GM12875 (cell line): ENCODE results near the gene SERPINE2.
"Not testable (repeated sequence)": the region's sequence is repeated elsewhere in the genome, so short reads cannot be mapped to it uniquely, and the experiment has no call there.

Experiments
- H3K4me3 ChIP-seq: one replicate; pipeline ENCODE4 v1.5.1; 2011; ENCODE audit warnings: low read depth, low read length, control low read depth
- TF ChIP-seq, protein P1 (sequence below): IDR thresholded peaks from 2 replicates; pipeline ENCODE4 v1.5.1; 2011; ENCODE audit warnings: low read depth, mild to moderate bottlenecking, control low read depth, inconsistent platforms, low read length, moderate library complexity, borderline replicate concordance; ENCODE audit not compliant: insufficient read depth

SERPINE2 gene

DNA sequence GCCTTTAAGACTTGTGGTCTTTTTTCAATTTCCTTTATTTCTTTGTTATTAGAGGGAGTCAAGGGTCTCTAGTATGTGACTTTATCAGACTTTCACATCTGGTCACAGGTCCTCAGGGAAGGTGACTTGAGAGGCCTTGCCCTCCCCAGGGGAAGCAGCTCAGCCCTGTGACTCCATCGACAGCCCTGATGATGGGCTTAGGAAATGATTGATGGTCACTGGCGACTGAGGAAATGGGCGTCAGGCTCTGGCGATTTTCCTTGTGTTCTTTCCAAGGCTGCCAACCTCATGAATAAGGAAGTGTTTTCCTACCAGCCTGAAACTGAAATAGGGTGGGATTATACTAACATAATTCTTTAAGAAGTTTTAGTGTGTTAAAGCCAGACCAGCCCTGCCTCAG is 21.1 kb downstream of the SERPINE2 start:
- TF ChIP-seq, protein P1, sequence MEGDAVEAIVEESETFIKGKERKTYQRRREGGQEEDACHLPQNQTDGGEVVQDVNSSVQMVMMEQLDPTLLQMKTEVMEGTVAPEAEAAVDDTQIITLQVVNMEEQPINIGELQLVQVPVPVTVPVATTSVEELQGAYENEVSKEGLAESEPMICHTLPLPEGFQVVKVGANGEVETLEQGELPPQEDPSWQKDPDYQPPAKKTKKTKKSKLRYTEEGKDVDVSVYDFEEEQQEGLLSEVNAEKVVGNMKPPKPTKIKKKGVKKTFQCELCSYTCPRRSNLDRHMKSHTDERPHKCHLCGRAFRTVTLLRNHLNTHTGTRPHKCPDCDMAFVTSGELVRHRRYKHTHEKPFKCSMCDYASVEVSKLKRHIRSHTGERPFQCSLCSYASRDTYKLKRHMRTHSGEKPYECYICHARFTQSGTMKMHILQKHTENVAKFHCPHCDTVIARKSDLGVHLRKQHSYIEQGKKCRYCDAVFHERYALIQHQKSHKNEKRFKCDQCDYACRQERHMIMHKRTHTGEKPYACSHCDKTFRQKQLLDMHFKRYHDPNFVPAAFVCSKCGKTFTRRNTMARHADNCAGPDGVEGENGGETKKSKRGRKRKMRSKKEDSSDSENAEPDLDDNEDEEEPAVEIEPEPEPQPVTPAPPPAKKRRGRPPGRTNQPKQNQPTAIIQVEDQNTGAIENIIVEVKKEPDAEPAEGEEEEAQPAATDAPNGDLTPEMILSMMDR: no peak
- H3K4me3 ChIP-seq: no peak overlapping the region

DNA sequence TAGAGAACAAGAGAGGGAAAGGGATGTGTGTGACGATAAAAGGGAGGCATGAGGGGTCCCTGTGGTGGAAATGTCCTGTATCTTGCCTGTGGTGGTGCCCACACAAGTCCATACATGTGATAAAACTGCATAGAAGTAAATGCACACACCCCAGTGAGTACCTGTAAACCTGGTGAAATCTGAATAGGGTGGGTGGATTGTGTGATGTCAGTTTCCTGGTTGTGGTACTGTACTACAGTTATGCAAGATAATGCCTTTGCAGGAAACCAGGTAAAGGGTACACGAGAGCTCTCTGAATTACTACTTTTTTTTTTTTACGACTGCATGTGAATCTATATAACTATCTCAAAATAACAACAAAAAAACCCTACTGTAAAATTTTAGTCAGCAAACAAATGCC is 22.1 kb downstream of the SERPINE2 start:
- TF ChIP-seq, protein P1: no peak
- H3K4me3 ChIP-seq: no peak overlapping the region

DNA sequence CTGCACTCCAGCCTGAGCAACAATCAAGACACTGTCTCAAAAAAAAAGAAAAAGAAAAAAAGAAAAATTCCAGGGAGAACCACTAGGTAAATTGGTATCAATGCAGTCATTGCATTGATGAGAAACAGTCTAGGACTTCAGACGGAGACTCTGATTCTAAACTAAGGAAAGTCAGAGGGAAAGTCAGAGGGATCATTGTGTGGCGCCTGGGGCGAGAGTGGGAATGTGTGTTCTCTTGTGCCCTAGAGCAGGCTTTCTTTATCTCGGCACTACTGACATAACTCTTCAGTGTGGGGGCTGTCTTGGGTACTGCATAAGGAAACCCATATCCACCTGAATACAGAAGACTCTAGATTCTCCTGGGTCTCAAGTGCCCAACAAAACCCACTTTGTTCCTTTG is 24.8 kb downstream of the SERPINE2 start:
- TF ChIP-seq, protein P1: no peak
- H3K4me3 ChIP-seq: no peak overlapping the region

DNA sequence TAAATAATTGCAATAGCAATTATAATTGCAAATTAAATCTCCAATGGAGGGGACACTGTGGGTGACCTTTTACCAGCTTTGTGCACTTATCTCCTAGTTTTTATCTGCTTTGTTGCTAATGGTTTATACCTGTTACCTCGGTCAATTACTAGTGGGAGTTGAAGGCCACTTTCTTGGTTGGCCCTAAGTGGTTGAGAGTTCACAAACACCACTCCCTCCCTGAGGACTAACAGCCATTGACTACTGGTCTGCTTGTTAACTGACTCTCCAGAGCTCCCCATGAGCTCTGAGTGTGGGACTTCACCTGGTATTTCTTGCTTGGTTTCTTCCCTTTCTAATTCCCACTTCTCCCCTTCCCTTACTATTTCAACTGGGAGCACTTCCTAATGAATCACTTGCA is 27.2 kb downstream of the SERPINE2 start:
- TF ChIP-seq, protein P1: no peak
- H3K4me3 ChIP-seq: no peak overlapping the region

DNA sequence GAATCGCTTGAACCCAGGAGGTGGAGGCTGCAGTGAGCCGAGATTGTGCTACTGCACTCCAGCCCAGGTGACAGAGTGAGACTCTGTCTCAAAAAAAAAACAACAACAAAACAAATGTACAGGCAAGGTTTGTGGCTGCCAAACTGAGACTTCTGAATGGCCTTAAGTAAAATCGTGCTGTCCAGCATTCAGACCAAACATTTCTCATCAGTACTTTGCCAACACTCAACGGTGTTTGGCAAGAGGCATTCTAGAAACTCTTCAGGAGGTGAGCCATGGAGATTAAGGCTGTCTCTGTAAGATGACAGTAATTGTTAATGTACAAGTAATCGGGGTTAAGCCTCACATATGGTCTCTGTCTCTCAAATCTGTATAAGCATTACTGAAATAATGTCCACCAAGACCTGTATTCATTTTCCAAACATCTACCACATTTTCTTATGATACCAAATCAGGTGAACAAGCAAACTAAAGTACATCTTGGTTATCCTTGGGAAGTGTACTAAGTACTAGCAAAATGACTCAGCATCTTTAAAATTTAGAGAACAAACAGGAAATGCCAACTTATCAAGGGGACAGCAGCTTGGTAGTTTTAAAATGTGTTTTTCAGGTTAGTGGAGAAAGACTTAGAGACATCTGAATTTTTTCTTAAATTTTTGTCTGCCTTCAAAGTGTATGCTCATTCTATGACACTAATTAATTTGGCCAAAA is 29.3 kb downstream of the SERPINE2 start:
- no peak overlapping the region for H3K4me3 ChIP-seq
- TF ChIP-seq, protein P1: no peak

DNA sequence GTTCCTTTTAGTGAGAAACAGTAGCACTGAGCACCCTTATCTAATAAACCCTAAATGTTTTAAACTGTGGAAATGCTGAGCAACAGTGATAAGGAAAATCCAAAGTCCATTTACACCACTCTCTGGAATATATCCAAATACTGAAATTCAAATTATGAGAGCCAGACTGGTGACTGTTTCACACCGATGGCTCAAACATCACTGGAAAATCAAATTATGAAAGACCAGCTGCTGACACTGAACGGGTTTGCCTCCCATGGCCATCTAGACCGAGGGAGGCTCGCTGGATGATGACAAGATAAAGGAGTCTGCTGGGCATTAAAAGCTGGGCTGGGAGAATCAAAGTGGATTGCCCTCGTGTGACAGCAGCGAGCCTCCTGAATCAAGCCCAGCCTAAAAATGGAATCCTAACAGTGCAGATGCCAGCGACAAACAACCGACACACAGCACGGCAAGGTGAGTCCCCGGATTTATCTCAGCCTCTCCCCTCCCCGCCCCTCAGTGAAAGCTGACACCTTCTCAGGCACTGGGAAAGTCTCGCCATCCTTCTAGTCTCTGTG is 30.3 kb downstream of the SERPINE2 start:
- TF ChIP-seq, protein P1: no peak
- no peak overlapping the region for H3K4me3 ChIP-seq

DNA sequence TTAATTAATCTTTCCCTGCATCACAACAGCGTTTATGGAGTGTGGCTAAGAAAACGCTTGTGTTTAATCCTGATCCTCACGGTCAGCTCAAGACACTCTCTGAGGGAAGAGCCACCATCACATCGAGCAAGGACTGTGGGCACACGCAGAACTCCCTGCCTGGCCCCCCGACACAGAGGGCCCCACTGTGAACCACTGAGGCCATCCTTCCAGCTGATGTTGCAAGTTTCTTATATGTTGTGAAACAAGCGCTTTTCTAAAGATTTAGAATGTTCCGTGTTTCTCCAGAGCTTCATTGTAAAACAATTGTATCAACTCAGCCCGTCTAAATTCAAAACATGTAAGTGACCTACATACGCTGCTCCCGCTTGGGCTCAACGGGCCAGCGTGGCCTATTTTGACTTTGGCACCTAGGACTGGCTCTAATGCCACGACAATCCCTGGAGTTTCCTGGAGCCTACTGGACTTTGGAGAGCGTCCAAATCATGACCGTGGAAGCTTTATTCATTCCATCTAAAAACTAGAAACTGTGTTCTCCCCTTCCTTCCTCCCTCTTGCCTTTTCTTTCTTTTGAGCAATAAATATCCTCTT is 34.9 kb downstream of the SERPINE2 start:
- TF ChIP-seq, protein P1: no peak
- no peak overlapping the region for H3K4me3 ChIP-seq

DNA sequence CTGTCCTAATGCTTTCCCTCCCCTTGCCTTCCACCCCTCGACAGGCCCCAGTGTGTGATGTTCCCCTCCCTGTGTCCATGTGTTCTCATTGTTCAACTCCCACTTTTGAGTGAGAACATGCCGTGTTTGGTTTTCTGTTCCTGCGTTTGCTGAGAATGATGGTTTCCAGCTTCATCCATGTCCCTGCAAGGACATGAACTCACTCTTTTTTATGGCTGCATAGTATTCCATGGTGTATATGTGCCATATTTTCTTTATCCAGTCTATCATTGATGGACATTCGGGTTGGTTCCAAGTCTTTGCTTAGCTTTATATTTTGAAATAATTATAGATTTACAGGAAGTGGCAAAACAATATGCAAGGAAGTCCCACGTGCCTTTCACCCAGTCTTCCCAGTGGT is 38.4 kb downstream of the SERPINE2 start:
- not testable (repeated sequence) for H3K4me3 ChIP-seq
